Neuronal stem cell (in vitro differentiated cells): ENCODE data around the gene RYR2.

Experiments
- DNase-seq: peaks from one replicate; pipeline ENCODE4 v3.0.0-alpha.2; 2013; ENCODE audit warnings: low spot score
- H2AFZ ChIP-seq: one replicate; pipeline ENCODE4 v1.6.1; 2013; ENCODE audit warnings: mild to moderate bottlenecking, low read length, inconsistent platforms
- H2AK5ac ChIP-seq: 2 replicates; pipeline ENCODE4 v1.6.1; 2013; ENCODE audit warnings: low read depth, mild to moderate bottlenecking, inconsistent platforms, low read length, moderate library complexity, mixed read lengths
- H2BK120ac ChIP-seq: 2 replicates; pipeline ENCODE4 v1.6.1; 2013; ENCODE audit warnings: low read depth, mild to moderate bottlenecking, inconsistent platforms, low read length, moderate library complexity, mixed read lengths
- H2BK12ac ChIP-seq: one replicate; pipeline ENCODE4 v1.6.1; 2013; ENCODE audit warnings: low read length, inconsistent platforms
- H2BK15ac ChIP-seq: 2 replicates; pipeline ENCODE4 v1.6.1; 2013; ENCODE audit warnings: mild to moderate bottlenecking, low read length, inconsistent platforms, mixed read lengths
- H2BK5ac ChIP-seq: one replicate; pipeline ENCODE4 v1.6.1; 2013; ENCODE audit warnings: inconsistent platforms, mild to moderate bottlenecking, low read length, moderate library complexity
- H3K14ac ChIP-seq: one replicate; pipeline ENCODE4 v1.6.1; 2013; ENCODE audit warnings: low read length, inconsistent platforms
- H3K18ac ChIP-seq: 2 replicates; pipeline ENCODE4 v1.6.1; 2013; ENCODE audit warnings: low read length, inconsistent platforms
- H3K23ac ChIP-seq: 2 replicates; pipeline ENCODE4 v1.6.1; 2013; ENCODE audit warnings: low read depth, mild to moderate bottlenecking, mixed read lengths, low read length, inconsistent platforms; ENCODE audit not compliant: poor library complexity
- H3K27ac ChIP-seq: replicated peaks from 3 replicates; pipeline ENCODE4 v1.5.1; 2013; ENCODE audit warnings: low read length, inconsistent platforms
- H3K27me3 ChIP-seq, 3 experiments: 2 replicates each; pipeline ENCODE4 v1.6.1; 2013; ENCODE audit warnings: low read length in 3 of 3, mild to moderate bottlenecking in 2 of 3, inconsistent platforms in 1 of 3, low read depth in 1 of 3, mixed read lengths in 1 of 3, moderate library complexity in 1 of 3; ENCODE audit not compliant: control insufficient read depth in 3 of 3, insufficient read depth in 3 of 3
- H3K36me3 ChIP-seq, 2 donors: replicated peaks in 1 of 2; 2 replicates each; pipeline ENCODE4 v1.6.1; 2013; ENCODE audit warnings: low read length in 2 of 2; ENCODE audit not compliant: control insufficient read depth in 2 of 2, insufficient read depth in 2 of 2
- H3K4ac ChIP-seq: 2 replicates; pipeline ENCODE4 v1.6.1; 2013; ENCODE audit warnings: inconsistent platforms, mild to moderate bottlenecking, low read length, moderate library complexity
- H3K4me1 ChIP-seq, 2 donors: 1 replicate in 1 of 2; 2 replicates in 1 of 2; pipeline ENCODE4 v1.6.1; 2013; ENCODE audit warnings: low read length in 2 of 2, low read depth in 1 of 2; ENCODE audit not compliant: control insufficient read depth in 2 of 2, insufficient read depth in 1 of 2
- H3K4me2 ChIP-seq: one replicate; pipeline ENCODE4 v1.6.1; 2013; ENCODE audit warnings: mild to moderate bottlenecking, low read length, inconsistent platforms; ENCODE audit not compliant: insufficient read depth, poor library complexity, severe bottlenecking
- H3K4me3 ChIP-seq, 2 donors: 2 replicates each; pipeline ENCODE4 v1.5.1; 2013; ENCODE audit warnings: low read length in 2 of 2, mild to moderate bottlenecking in 2 of 2, inconsistent platforms in 1 of 2, moderate library complexity in 1 of 2
- H3K79me1 ChIP-seq: one replicate; pipeline ENCODE4 v1.6.1; 2013; ENCODE audit warnings: low read depth, mild to moderate bottlenecking, inconsistent platforms, low read length, moderate library complexity
- H3K9ac ChIP-seq: one replicate; pipeline ENCODE4 v1.6.1; 2013; ENCODE audit warnings: mild to moderate bottlenecking, low read depth, low read length, inconsistent platforms; ENCODE audit not compliant: poor library complexity
- H3K9me3 ChIP-seq, 2 donors: replicated peaks in 1 of 2; 2 replicates each; pipeline versions ENCODE3 to v1.6.1; 2013; ENCODE audit warnings: low read length in 2 of 2, mild to moderate bottlenecking in 2 of 2, inconsistent platforms in 1 of 2, low read depth in 1 of 2, mixed read lengths in 1 of 2, moderate library complexity in 1 of 2; ENCODE audit not compliant: control insufficient read depth in 2 of 2, insufficient read depth in 1 of 2
- H4K8ac ChIP-seq: one replicate; pipeline ENCODE4 v1.6.1; 2013; ENCODE audit warnings: low read depth, mild to moderate bottlenecking, inconsistent platforms, low read length, moderate library complexity
- H4K91ac ChIP-seq: one replicate; pipeline ENCODE4 v1.6.1; 2013; ENCODE audit warnings: low read length, low read depth, mild to moderate bottlenecking, inconsistent platforms; ENCODE audit not compliant: poor library complexity
- WGBS, 2 donors: extraction: QIAGEN DNeasy Blood & Tissue Kit; methylation state at CpG; one replicate each; pipeline ENCODE4 v1.1.7; 2013; ENCODE audit warnings: missing lambda C conversion rate in 2 of 2, mixed read lengths in 1 of 2; ENCODE audit not compliant: insufficient read length in 2 of 2, insufficient replicate concordance in 1 of 2; ENCODE audit errors: extremely low coverage in 2 of 2; 5-methylcytosine and 5-hydroxymethylcytosine counted together

The RYR2 gene

GRCh38 chr1:237794071-237794470 lies 752.1 kb downstream of the RYR2 start:
- Histone ChIP-seq H4K91ac (no peak overlapping the region), H2BK15ac (no peak overlapping the region), H3K4me1 (no peaks in the 10 kb centered on the region), H3K27ac (no peak overlapping the region), H3K4me3 (no peak overlapping the region), H3K9ac (no peak overlapping the region), H3K79me1 (no peaks in the 10 kb centered on the region), H3K36me3 (no peaks in the 10 kb centered on the region), H3K23ac (no peak overlapping the region), H4K8ac (no peak overlapping the region), H3K4ac (no peak overlapping the region), H2BK5ac (no peak overlapping the region), H3K14ac (no peak overlapping the region), H2BK12ac (no peak overlapping the region), H3K4me2 (no peak overlapping the region), H2AFZ (no peak overlapping the region), H2BK120ac (no peak overlapping the region), H3K18ac (no peak overlapping the region), H3K9me3 (no peaks in the 10 kb centered on the region), H2AK5ac (no peak overlapping the region), H3K27me3 (no peaks in the 10 kb centered on the region)
- WGBS, 2 donors = no CpG with 5 or more reads among the region's 3 CpGs
- DNase-seq = no peak

GRCh38 chr1:237795558-237795957 lies 753.6 kb downstream of the RYR2 start:
- no peak overlapping the region for H3K27ac ChIP-seq
- H3K36me3 ChIP-seq = no peaks in the 10 kb centered on the region
- no peaks in the 10 kb centered on the region for H3K27me3 ChIP-seq
- H4K8ac ChIP-seq = no peak overlapping the region
- H2BK12ac ChIP-seq = no peak overlapping the region
- no peaks in the 10 kb centered on the region for H3K4me1 ChIP-seq
- H4K91ac ChIP-seq = no peak overlapping the region
- H3K4me2 ChIP-seq = no peak overlapping the region
- H2AFZ ChIP-seq = no peak overlapping the region
- no peak overlapping the region for H3K18ac ChIP-seq
- H2BK15ac ChIP-seq = no peak overlapping the region
- H3K4me3 ChIP-seq = no peak overlapping the region
- no peak overlapping the region for H2BK120ac ChIP-seq
- H2BK5ac ChIP-seq = no peak overlapping the region
- DNase-seq = no peak
- H3K14ac ChIP-seq = no peak overlapping the region
- no peak overlapping the region for H3K9ac ChIP-seq
- WGBS, 2 donors = no CpG with 5 or more reads among the region's 13 CpGs
- no peak overlapping the region for H2AK5ac ChIP-seq
- H3K9me3 ChIP-seq = no peaks in the 10 kb centered on the region
- H3K79me1 ChIP-seq = no peaks in the 10 kb centered on the region
- H3K4ac ChIP-seq = no peak overlapping the region
- H3K23ac ChIP-seq = no peak overlapping the region

GRCh38 chr1:237799762-237800474 lies 757.9 kb downstream of the RYR2 start:
- Histone ChIP-seq H3K79me1 (no peaks in the 10 kb centered on the region), H4K8ac (no peak overlapping the region), H4K91ac (no peak overlapping the region), H3K4ac (no peak overlapping the region), H3K27ac (no peak overlapping the region), H2BK12ac (no peak overlapping the region), H2BK5ac (no peak overlapping the region), H2AFZ (peak overlapping the region; percentile 92), H3K9me3 (no peaks in the 10 kb centered on the region), H3K4me3 (no peak overlapping the region), H3K36me3 (no peaks in the 10 kb centered on the region), H3K18ac (no peak overlapping the region), H3K4me2 (no peak overlapping the region), H3K27me3 (no peaks in the 10 kb centered on the region), H2BK120ac (no peak overlapping the region), H3K23ac (no peak overlapping the region), H3K9ac (no peak overlapping the region), H2AK5ac (no peak overlapping the region), H2BK15ac (no peak overlapping the region), H3K4me1 (no peaks in the 10 kb centered on the region), H3K14ac (no peak overlapping the region)
- WGBS, 2 donors = no CpG with 5 or more reads among the region's 5 CpGs
- DNase-seq = no peak

- no peak for DNase-seq
- Histone ChIP-seq H3K36me3 (no peaks in the 10 kb centered on the region), H2AFZ (no peak overlapping the region), H4K8ac (no peak overlapping the region), H4K91ac (no peak overlapping the region), H2BK15ac (no peak overlapping the region), H3K4me3 (no peak overlapping the region), H3K4me2 (no peak overlapping the region), H3K4me1 (no peaks in the 10 kb centered on the region), H3K79me1 (no peaks in the 10 kb centered on the region), H2BK5ac (no peak overlapping the region), H3K23ac (no peak overlapping the region), H3K9me3 (no peaks in the 10 kb centered on the region), H2AK5ac (no peak overlapping the region), H3K9ac (no peak overlapping the region), H2BK120ac (no peak overlapping the region), H3K27me3 (no peaks in the 10 kb centered on the region), H3K14ac (no peak overlapping the region), H2BK12ac (no peak overlapping the region), H3K27ac (no peak overlapping the region), H3K18ac (no peak overlapping the region), H3K4ac (no peak overlapping the region)
- no CpG with 5 or more reads among the region's 3 CpGs for WGBS, 2 donors
Measured at GRCh38 chr1:237804516-237804915, 762.5 kb downstream of the RYR2 start.
